SK-N-SH treated with all-trans-retinoic acid at 6 μM for 48 hours (cell line): ENCODE data around the gene NHS.

ENCODE experiments used
- ATAC-seq: fragments of 200-7000 bp; cut with Tn5 transposase; 3 replicates; pipeline ENCODE4 v1.9.1; 2020; ENCODE audit warnings: mild to moderate bottlenecking, moderate library complexity
- ARNTL ChIP-seq: fragments of 450-650 bp; formaldehyde crosslinking; IDR thresholded peaks from 2 replicates; pipeline ENCODE4 v1.5.0; 2020; ENCODE audit warnings: low read depth, mild to moderate bottlenecking, moderate library complexity, borderline replicate concordance
- BACH2 ChIP-seq: fragments of 250-450 bp; sonication (Bioruptor Pico); IDR thresholded peaks from 2 replicates; pipeline ENCODE4 v1.9.0; 2021; ENCODE audit warnings: mild to moderate bottlenecking, borderline replicate concordance
- CSDC2 ChIP-seq: fragments of 250-450 bp; sonication (Bioruptor Pico); IDR thresholded peaks from 2 replicates; pipeline ENCODE4 v1.5.0; 2020; ENCODE audit warnings: mild to moderate bottlenecking, moderate library complexity
- ESRRG ChIP-seq: fragments of 250-450 bp; sonication (Bioruptor Pico); IDR thresholded peaks from 2 replicates; pipeline ENCODE4 v1.6.1; 2021; ENCODE audit warnings: mild to moderate bottlenecking
- GLIS3 ChIP-seq: fragments of 250-450 bp; sonication (Bioruptor Pico); IDR thresholded peaks from 2 replicates; pipeline ENCODE4 v1.5.0; 2020; ENCODE audit warnings: mild to moderate bottlenecking, moderate library complexity
- OSR1 ChIP-seq: fragments of 250-450 bp; sonication (Bioruptor Pico); IDR thresholded peaks from 2 replicates; pipeline ENCODE4 v1.8.0; 2022; ENCODE audit warnings: moderate library complexity, mild to moderate bottlenecking, inconsistent platforms
- PPARA ChIP-seq: fragments of 250-450 bp; sonication (Bioruptor Pico); IDR thresholded peaks from 2 replicates; pipeline ENCODE4 v1.5.0; 2020; ENCODE audit warnings: mild to moderate bottlenecking, borderline replicate concordance
- RARB ChIP-seq: fragments of 250-450 bp; sonication (Bioruptor Pico); IDR thresholded peaks from 2 replicates; pipeline ENCODE4 v1.8.0; 2021; ENCODE audit warnings: mild to moderate bottlenecking, moderate library complexity
- SNAI2 ChIP-seq: fragments of 250-450 bp; sonication (Bioruptor Pico); IDR thresholded peaks from 2 replicates; pipeline ENCODE4 v1.5.0; 2020; ENCODE audit warnings: mild to moderate bottlenecking, moderate library complexity
- TCF4 ChIP-seq: fragments of 250-450 bp; sonication (Bioruptor Pico); IDR thresholded peaks from 2 replicates; pipeline ENCODE4 v1.8.0; 2021; ENCODE audit warnings: mild to moderate bottlenecking, moderate library complexity, borderline replicate concordance
- ZC3H10 ChIP-seq: fragments of 250-450 bp; sonication (Bioruptor Pico); IDR thresholded peaks from 2 replicates; pipeline ENCODE4 v1.5.1; 2021; ENCODE audit warnings: mild to moderate bottlenecking, moderate library complexity
- ZFP3 ChIP-seq: fragments of 250-450 bp; sonication (Bioruptor Pico); IDR thresholded peaks from 2 replicates; pipeline ENCODE4 v1.5.0; 2020; ENCODE audit warnings: mild to moderate bottlenecking, moderate library complexity
- ZFP30 ChIP-seq: fragments of 450-650 bp; formaldehyde crosslinking; IDR thresholded peaks from 2 replicates; pipeline ENCODE4 v1.5.0; 2022; ENCODE audit warnings: mild to moderate bottlenecking, moderate library complexity
- ZNF565 ChIP-seq: fragments of 450-650 bp; formaldehyde crosslinking; conservative IDR thresholded peaks from 2 replicates; pipeline ENCODE4 v1.5.0; 2020; ENCODE audit warnings: low read depth, mild to moderate bottlenecking, moderate library complexity
- ZNF70 ChIP-seq: fragments of 450-650 bp; formaldehyde crosslinking; IDR thresholded peaks from 2 replicates; pipeline ENCODE4 v1.5.0; 2020; ENCODE audit warnings: mild to moderate bottlenecking, moderate library complexity
- ZNF8 ChIP-seq: fragments of 450-650 bp; formaldehyde crosslinking; IDR thresholded peaks from 2 replicates; pipeline ENCODE4 v1.5.0; 2020; ENCODE audit warnings: mild to moderate bottlenecking, moderate library complexity
- TF ChIP-seq, protein P1 (sequence below): fragments of 250-450 bp; sonication (Bioruptor Pico); IDR thresholded peaks from 2 replicates; pipeline ENCODE4 v1.5.0; 2020; ENCODE audit warnings: mild to moderate bottlenecking, moderate library complexity
- TF ChIP-seq, protein P2 (sequence below): fragments of 250-450 bp; sonication (Bioruptor Pico); IDR thresholded peaks from 2 replicates; pipeline ENCODE4 v1.5.1; 2020; ENCODE audit warnings: low read depth, mild to moderate bottlenecking, moderate library complexity
- TF ChIP-seq, protein P3 (sequence below): fragments of 250-450 bp; sonication (Bioruptor Pico); IDR thresholded peaks from 2 replicates; pipeline ENCODE4 v1.8.0; 2021; ENCODE audit warnings: low read depth, mild to moderate bottlenecking, moderate library complexity, borderline replicate concordance

Gene NHS

DNA sequence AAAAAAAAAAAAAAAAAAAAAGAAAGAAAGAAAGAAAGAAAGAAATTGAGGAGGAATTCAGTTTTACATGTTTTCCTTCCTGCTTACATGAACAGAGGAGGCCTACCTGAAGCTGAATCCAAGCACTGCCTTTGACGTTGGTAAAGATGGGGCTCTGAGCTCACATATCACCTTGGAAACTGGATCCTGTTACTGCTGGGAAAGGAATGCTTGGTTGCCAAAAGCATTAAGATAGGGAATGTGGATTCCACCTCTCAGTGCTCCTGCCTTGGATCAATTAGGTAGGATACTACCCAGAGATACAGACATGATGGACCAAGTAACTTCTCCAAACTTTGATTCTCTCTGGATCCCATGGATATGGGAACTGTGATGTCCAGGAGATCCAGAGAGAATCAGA, 50.6 kb downstream of the NHS start:
- ATAC-seq, result no peak
- TF ChIP-seq ZNF565 (CRISPR knock-in tag), result no peak

DNA sequence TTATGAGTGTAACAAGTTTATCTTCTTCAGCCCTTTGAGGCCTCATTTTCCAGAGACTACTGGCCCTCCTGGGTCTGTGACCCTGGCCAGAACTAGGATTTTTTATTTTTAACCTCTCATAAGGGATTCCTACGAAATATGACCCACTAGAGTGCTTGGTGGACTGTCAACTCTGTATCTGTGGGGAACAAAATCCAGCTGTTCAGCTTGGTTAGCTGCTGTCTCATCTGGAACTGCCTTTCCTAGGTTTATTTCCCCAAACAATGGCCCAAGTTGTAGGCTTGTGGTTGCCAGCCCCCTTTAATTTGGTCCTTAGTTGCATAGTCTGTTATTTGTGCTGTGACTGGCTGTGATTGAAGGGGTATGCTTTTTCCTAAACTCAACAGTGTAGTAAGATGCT, 56.2 kb downstream of the NHS start:
- ATAC-seq, result no peak

DNA sequence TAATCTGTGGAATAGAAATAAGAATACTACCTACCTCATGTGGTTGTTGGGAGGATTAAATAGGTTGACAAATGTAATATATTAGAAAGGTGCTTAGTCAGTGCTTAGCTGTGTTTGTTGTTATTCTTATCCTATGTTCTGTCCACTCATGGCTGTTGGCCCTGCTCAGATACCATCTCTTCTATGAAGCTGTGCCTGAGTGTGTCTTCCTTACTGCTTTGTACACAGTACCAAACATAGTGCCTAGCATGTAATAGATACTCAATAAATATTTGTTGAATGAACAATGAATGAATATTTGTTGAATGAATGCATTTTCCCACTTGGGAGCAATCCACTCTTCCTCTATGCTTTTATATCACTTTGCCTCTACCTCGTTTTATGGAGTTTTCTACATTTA, 57.2 kb downstream of the NHS start:
- no peak for ATAC-seq
- no peak for TF ChIP-seq BACH2 (CRISPR knock-in tag)
- TF ChIP-seq, protein P1, sequence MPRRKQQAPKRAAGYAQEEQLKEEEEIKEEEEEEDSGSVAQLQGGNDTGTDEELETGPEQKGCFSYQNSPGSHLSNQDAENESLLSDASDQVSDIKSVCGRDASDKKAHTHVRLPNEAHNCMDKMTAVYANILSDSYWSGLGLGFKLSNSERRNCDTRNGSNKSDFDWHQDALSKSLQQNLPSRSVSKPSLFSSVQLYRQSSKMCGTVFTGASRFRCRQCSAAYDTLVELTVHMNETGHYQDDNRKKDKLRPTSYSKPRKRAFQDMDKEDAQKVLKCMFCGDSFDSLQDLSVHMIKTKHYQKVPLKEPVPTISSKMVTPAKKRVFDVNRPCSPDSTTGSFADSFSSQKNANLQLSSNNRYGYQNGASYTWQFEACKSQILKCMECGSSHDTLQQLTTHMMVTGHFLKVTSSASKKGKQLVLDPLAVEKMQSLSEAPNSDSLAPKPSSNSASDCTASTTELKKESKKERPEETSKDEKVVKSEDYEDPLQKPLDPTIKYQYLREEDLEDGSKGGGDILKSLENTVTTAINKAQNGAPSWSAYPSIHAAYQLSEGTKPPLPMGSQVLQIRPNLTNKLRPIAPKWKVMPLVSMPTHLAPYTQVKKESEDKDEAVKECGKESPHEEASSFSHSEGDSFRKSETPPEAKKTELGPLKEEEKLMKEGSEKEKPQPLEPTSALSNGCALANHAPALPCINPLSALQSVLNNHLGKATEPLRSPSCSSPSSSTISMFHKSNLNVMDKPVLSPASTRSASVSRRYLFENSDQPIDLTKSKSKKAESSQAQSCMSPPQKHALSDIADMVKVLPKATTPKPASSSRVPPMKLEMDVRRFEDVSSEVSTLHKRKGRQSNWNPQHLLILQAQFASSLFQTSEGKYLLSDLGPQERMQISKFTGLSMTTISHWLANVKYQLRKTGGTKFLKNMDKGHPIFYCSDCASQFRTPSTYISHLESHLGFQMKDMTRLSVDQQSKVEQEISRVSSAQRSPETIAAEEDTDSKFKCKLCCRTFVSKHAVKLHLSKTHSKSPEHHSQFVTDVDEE (CRISPR knock-in tag), result no peak
- TF ChIP-seq RARB, result no peak
- no peak for TF ChIP-seq GLIS3
- TF ChIP-seq ZFP3 (CRISPR knock-in tag), result no peak
- no peak for TF ChIP-seq ZNF70 (CRISPR knock-in tag)

More for the DNA sequence above, 56.2 kb downstream of the NHS start:
- TF ChIP-seq, protein P2, sequence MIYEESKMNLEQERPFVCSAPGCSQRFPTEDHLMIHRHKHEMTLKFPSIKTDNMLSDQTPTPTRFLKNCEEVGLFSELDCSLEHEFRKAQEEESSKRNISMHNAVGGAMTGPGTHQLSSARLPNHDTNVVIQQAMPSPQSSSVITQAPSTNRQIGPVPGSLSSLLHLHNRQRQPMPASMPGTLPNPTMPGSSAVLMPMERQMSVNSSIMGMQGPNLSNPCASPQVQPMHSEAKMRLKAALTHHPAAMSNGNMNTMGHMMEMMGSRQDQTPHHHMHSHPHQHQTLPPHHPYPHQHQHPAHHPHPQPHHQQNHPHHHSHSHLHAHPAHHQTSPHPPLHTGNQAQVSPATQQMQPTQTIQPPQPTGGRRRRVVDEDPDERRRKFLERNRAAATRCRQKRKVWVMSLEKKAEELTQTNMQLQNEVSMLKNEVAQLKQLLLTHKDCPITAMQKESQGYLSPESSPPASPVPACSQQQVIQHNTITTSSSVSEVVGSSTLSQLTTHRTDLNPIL (CRISPR knock-in tag), result no peak
- TF ChIP-seq ZNF8 (CRISPR knock-in tag), result no peak
- TF ChIP-seq TCF4 (CRISPR knock-in tag), result no peak
- TF ChIP-seq, protein P3, sequence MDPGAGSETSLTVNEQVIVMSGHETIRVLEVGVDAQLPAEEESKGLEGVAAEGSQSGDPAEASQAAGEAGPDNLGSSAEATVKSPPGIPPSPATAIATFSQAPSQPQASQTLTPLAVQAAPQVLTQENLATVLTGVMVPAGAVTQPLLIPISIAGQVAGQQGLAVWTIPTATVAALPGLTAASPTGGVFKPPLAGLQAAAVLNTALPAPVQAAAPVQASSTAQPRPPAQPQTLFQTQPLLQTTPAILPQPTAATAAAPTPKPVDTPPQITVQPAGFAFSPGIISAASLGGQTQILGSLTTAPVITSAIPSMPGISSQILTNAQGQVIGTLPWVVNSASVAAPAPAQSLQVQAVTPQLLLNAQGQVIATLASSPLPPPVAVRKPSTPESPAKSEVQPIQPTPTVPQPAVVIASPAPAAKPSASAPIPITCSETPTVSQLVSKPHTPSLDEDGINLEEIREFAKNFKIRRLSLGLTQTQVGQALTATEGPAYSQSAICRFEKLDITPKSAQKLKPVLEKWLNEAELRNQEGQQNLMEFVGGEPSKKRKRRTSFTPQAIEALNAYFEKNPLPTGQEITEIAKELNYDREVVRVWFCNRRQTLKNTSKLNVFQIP, result no peak
- no peak for TF ChIP-seq CSDC2 (CRISPR knock-in tag)
- no peak for TF ChIP-seq OSR1 (CRISPR knock-in tag)
- TF ChIP-seq, protein P1 (CRISPR knock-in tag), result no peak
- TF ChIP-seq RARB, result no peak
- no peak for TF ChIP-seq ZC3H10 (CRISPR knock-in tag)
- TF ChIP-seq GLIS3, result no peak
- no peak for TF ChIP-seq ZNF565 (CRISPR knock-in tag)
- no peak for TF ChIP-seq SNAI2
- no peak for TF ChIP-seq ZNF70 (CRISPR knock-in tag)
- TF ChIP-seq PPARA, result no peak
- TF ChIP-seq ESRRG, result no peak
- no peak for TF ChIP-seq ZFP30
- TF ChIP-seq ZFP3 (CRISPR knock-in tag), result no peak
- TF ChIP-seq ARNTL, result no peak
- no peak for TF ChIP-seq BACH2 (CRISPR knock-in tag)

DNA sequence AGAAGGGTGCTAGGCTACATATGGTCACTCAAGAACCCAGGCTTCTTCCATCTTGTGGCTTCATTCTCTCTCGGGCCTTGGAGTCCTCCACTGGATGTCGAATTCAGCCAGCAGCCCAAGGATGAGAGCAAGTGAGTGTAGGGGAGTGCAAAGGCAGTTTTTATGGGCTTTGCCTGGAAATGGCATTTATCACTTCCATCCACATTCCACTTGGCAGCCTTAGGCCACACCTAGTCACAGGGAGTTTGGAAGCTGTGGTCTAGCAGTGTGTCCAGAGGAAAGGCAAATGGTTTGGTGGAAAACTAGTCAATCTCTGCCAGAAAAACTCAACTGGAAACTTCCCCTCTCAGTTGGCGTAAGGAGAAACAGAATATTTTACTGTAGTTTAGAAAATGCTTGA, 59.0 kb downstream of the NHS start:
- no peak for ATAC-seq
- no peak for TF ChIP-seq ZNF70 (CRISPR knock-in tag)
- TF ChIP-seq, protein P2 (CRISPR knock-in tag), result no peak
- TF ChIP-seq GLIS3, result no peak
